Nephron (organoid): ENCODE data around the gene GMDS.

ENCODE experiments used
- H3K27ac Mint-ChIP-seq, 3 experiments: 2 replicates each; pipeline ENCODE4 v1.8.0; 2020; ENCODE audit warnings: mixed read lengths in 3 of 3, mild to moderate bottlenecking in 2 of 3, moderate library complexity in 1 of 3
- H3K27me3 Mint-ChIP-seq: 2 replicates; pipeline ENCODE4 v1.8.0; 2021; ENCODE audit warnings: low read depth, mild to moderate bottlenecking, moderate library complexity, mixed read lengths
- H3K36me3 Mint-ChIP-seq: 2 replicates; pipeline ENCODE4 v1.8.0; 2020; ENCODE audit warnings: low read depth, mixed read lengths
- H3K4me1 Mint-ChIP-seq: 2 replicates; pipeline ENCODE4 v1.8.0; 2020; ENCODE audit warnings: mixed read lengths
- H3K4me3 Mint-ChIP-seq, 3 experiments: 2 replicates each; pipeline ENCODE4 v1.8.0; 2020; ENCODE audit warnings: mild to moderate bottlenecking in 3 of 3, mixed read lengths in 3 of 3, moderate library complexity in 2 of 3
- H3K9me3 Mint-ChIP-seq: 2 replicates; pipeline ENCODE4 v1.8.0; 2020; ENCODE audit warnings: mixed read lengths
- TF ChIP-seq, protein P1 (sequence below), 3 experiments: fragments of 200-600 bp; sonication (generic); IDR thresholded peaks; one replicate each; pipeline ENCODE4 v1.5.0; 2021; ENCODE audit warnings: antibody characterized with exemption in 3 of 3; ENCODE audit not compliant: unreplicated experiment in 3 of 3

GMDS gene

DNA sequence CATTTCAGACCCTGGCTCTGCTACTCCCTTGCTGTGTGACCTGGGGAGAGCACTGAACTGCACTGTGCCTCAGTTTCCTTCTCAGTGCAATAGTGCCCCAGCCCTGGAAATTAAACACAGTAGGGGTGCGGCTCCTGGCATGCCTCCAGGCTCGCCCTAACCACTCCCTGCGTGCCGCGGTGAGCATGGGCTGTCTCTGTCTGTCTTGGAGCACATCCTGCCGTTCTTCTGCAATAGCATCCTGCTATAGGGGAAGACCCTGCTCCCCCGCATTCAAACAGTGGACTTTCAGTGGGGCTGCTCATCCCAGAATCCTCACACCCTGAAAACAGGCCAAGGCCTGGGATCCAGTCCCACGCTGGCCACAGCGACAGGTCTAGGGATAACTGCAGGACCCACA, 506.2 kb downstream of the GMDS start:
- Mint-ChIP-seq H3K27me3 (no peaks in the 10 kb centered on the region), H3K4me3 (no peak overlapping the region), H3K4me1 (no peaks in the 10 kb centered on the region), H3K27ac (no peak overlapping the region), H3K9me3 (no peaks in the 10 kb centered on the region), H3K36me3 (no peaks in the 10 kb centered on the region)
- TF ChIP-seq, protein P1, sequence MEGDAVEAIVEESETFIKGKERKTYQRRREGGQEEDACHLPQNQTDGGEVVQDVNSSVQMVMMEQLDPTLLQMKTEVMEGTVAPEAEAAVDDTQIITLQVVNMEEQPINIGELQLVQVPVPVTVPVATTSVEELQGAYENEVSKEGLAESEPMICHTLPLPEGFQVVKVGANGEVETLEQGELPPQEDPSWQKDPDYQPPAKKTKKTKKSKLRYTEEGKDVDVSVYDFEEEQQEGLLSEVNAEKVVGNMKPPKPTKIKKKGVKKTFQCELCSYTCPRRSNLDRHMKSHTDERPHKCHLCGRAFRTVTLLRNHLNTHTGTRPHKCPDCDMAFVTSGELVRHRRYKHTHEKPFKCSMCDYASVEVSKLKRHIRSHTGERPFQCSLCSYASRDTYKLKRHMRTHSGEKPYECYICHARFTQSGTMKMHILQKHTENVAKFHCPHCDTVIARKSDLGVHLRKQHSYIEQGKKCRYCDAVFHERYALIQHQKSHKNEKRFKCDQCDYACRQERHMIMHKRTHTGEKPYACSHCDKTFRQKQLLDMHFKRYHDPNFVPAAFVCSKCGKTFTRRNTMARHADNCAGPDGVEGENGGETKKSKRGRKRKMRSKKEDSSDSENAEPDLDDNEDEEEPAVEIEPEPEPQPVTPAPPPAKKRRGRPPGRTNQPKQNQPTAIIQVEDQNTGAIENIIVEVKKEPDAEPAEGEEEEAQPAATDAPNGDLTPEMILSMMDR (IDR thresholded peaks at IDR 0.05; ENCODE audit: unreplicated experiment in 3 of 3): no peak

DNA sequence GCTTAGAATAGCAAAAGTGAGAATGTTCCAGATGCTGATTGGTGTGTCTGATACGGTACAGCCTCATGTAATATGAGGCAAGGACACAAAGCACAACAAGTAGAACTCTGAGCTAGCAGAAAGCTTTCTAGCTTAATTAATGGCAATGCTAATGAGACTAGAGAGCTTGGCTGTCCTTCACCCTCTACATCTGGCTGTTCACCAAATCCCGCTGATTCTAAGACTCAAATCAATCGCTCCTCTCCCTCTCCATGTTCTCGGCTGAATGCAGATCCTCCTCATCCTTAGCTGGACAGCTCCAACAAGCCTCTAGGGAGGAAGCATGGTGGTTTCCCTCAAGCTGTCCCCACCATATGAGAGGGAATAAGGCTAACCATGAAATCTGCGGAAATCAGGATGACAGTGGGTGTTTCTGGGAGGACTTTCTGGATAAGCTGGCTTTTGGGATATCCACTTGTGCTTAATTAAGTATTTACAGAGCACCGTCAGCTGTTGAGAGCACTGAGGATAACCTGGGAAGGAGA, 506.8 kb downstream of the GMDS start:
- TF ChIP-seq, protein P1 (IDR thresholded peaks at IDR 0.05; ENCODE audit: unreplicated experiment in 3 of 3): no peak
- Mint-ChIP-seq H3K27ac (no peak overlapping the region), H3K27me3 (no peaks in the 10 kb centered on the region), H3K4me3 (no peak overlapping the region), H3K36me3 (no peaks in the 10 kb centered on the region), H3K4me1 (no peaks in the 10 kb centered on the region), H3K9me3 (no peaks in the 10 kb centered on the region)

- no peaks in the 10 kb centered on the region for H3K4me1 Mint-ChIP-seq
- H3K36me3 Mint-ChIP-seq: no peaks in the 10 kb centered on the region
- H3K27ac Mint-ChIP-seq: no peak overlapping the region
- no peaks in the 10 kb centered on the region for H3K9me3 Mint-ChIP-seq
- no peak overlapping the region for H3K4me3 Mint-ChIP-seq
- TF ChIP-seq, protein P1 (IDR thresholded peaks at IDR 0.05; ENCODE audit: unreplicated experiment in 3 of 3): no peak
- no peaks in the 10 kb centered on the region for H3K27me3 Mint-ChIP-seq
Measured at GRCh38 chr6:1737463-1738311, 507.7 kb downstream of the GMDS start.

- H3K4me3 Mint-ChIP-seq: no peak overlapping the region
- H3K9me3 Mint-ChIP-seq: no peaks in the 10 kb centered on the region
- no peaks in the 10 kb centered on the region for H3K27me3 Mint-ChIP-seq
- no peaks in the 10 kb centered on the region for H3K4me1 Mint-ChIP-seq
- no peak overlapping the region for H3K27ac Mint-ChIP-seq
- no peaks in the 10 kb centered on the region for H3K36me3 Mint-ChIP-seq
- TF ChIP-seq, protein P1 (IDR thresholded peaks at IDR 0.05; ENCODE audit: unreplicated experiment in 3 of 3): no peak
Measured at GRCh38 chr6:1736346-1737105, 508.9 kb downstream of the GMDS start.

- Mint-ChIP-seq H3K27me3 (no peaks in the 10 kb centered on the region), H3K27ac (no peak overlapping the region), H3K36me3 (peaks cover 8% of the 10 kb centered on the region), H3K4me1 (no peaks in the 10 kb centered on the region), H3K9me3 (peaks cover 8% of the 10 kb centered on the region), H3K4me3 (no peak overlapping the region)
- TF ChIP-seq, protein P1 (IDR thresholded peaks at IDR 0.05; ENCODE audit: unreplicated experiment in 3 of 3): no peak
Measured at GRCh38 chr6:1735239-1735803, 510.1 kb downstream of the GMDS start.
